Activated CD8-positive, alpha-beta memory T cell treated with anti-CD3 and anti-CD28 coated beads, Interleukin-2, amount 50 U/mL, for 4 hours (primary cell): ENCODE results near the gene NEDD4.
"Not testable (repeated sequence)": the region's sequence is repeated elsewhere in the genome, so short reads cannot be mapped to it uniquely, and the experiment has no call there.

Experiments
- DNase-seq: peaks from one replicate; pipeline ENCODE4 v3.0.0-alpha.2; 2020

Gene NEDD4

GRCh38 chr15:55821740-55822139 is 171.7 kb downstream of the NEDD4 start:
- not testable (repeated sequence) for DNase-seq

GRCh38 chr15:55820043-55820442 is 173.4 kb downstream of the NEDD4 start:
- no peak for DNase-seq

GRCh38 chr15:55819397-55820034 is 173.9 kb downstream of the NEDD4 start:
- DNase-seq: no peak

- DNase-seq: no peak
Measured at GRCh38 chr15:55816017-55816416, 177.4 kb downstream of the NEDD4 start.

GRCh38 chr15:55802600-55803376 is 190.6 kb downstream of the NEDD4 start:
- no peak for DNase-seq

- no peak for DNase-seq
Measured at GRCh38 chr15:55800216-55800615, 193.2 kb downstream of the NEDD4 start.

GRCh38 chr15:55799291-55800212 is 193.9 kb downstream of the NEDD4 start:
- no peak for DNase-seq

GRCh38 chr15:55796321-55796965 is 197.0 kb downstream of the NEDD4 start:
- DNase-seq: no peak

GRCh38 chr15:55795031-55795430 is 198.4 kb downstream of the NEDD4 start:
- no peak for DNase-seq

- no peak for DNase-seq
Measured at GRCh38 chr15:55791551-55792400, 201.6 kb downstream of the NEDD4 start.

GRCh38 chr15:55789066-55789660 is 204.2 kb downstream of the NEDD4 start:
- peak; percentile 40 for DNase-seq

- DNase-seq: no peak
Measured at GRCh38 chr15:55786341-55786740, 207.1 kb downstream of the NEDD4 start.

GRCh38 chr15:55785593-55785992 is 207.8 kb downstream of the NEDD4 start:
- not testable (repeated sequence) for DNase-seq

- DNase-seq: no peak
Measured at GRCh38 chr15:55784286-55784685, 209.1 kb downstream of the NEDD4 start.

GRCh38 chr15:55782901-55783300 is 210.5 kb downstream of the NEDD4 start:
- no peak for DNase-seq

GRCh38 chr15:55780292-55780691 is 213.1 kb downstream of the NEDD4 start:
- no peak for DNase-seq

GRCh38 chr15:55778932-55779331 is 214.5 kb downstream of the NEDD4 start:
- DNase-seq: no peak
